ENCODE measurements around the gene SEC24A. TPM values are rescaled to one million over a fixed set of nuclear protein-coding genes. Genes with fewer than 3 reads are reported as not detected.
A peak's percentile ranks its signal among the peaks of the same experiment; 100 is the strongest.

The SEC24A gene
- total RNA-seq, 1 donor from 2014 or later = 47.5 TPM

GRCh38 chr5:134749415-134749814, 100.8 kb downstream of the SEC24A start:
- DNase-seq (ENCODE audit: low read depth) = peak; percentile 74

GRCh38 chr5:134758176-134758503, 109.6 kb downstream of the SEC24A start:
- no peak for DNase-seq (ENCODE audit: low read depth)

- peak; percentile 75 for DNase-seq (ENCODE audit: low read depth)
Measured at GRCh38 chr5:134758504-134759341, 110.1 kb downstream of the SEC24A start, which contains the start of gene DDX46. DDX46 (plus strand) TSS chr5:134758779; CDS start chr5:134758939, 160 bp downstream.

GRCh38 chr5:134767528-134768291, 119.1 kb downstream of the SEC24A start:
- DNase-seq (ENCODE audit: low read depth) = peak; percentile 11

- DNase-seq (ENCODE audit: low read depth) = peak; percentile 58
Measured at GRCh38 chr5:134769206-134769605, 120.6 kb downstream of the SEC24A start.

- DNase-seq (ENCODE audit: low read depth) = no peak
Measured at GRCh38 chr5:134772461-134773125, 124.0 kb downstream of the SEC24A start.

GRCh38 chr5:134777366-134777765, 128.8 kb downstream of the SEC24A start:
- no peak for DNase-seq (ENCODE audit: low read depth)

Other genes with a start within 250 kb of the SEC24A start
- gene CDKN2AIPNL, start 236.9 kb upstream of the SEC24A start, total RNA-seq = 13.1 and 33.2 TPM in 2 replicates
- 17.2 and 42.6 TPM in 2 replicates for gene JADE2, start 123.1 kb upstream of the SEC24A start, total RNA-seq
- gene SAR1B, start 16.0 kb upstream of the SEC24A start, total RNA-seq = 55.9 and 104 TPM in 2 replicates
- gene CAMLG, start 89.8 kb downstream of the SEC24A start, total RNA-seq = 27.8 and 34.9 TPM in 2 replicates
- 12.7 and 39.0 TPM in 2 replicates for gene DDX46, start 110.0 kb downstream of the SEC24A start, total RNA-seq
- 58.9 and 124 TPM in 2 replicates for gene C5orf24, start 197.2 kb downstream of the SEC24A start, total RNA-seq
- gene TXNDC15, start 225.6 kb downstream of the SEC24A start, total RNA-seq = 55.0 and 64.3 TPM in 2 replicates

Data from renal cortical epithelial cell (primary cell).